Fibroblast of gingiva (primary cell): ENCODE data around the gene ANXA4.
"Not testable (repeated sequence)": the region's sequence is repeated elsewhere in the genome, so short reads cannot be mapped to it uniquely, and the experiment has no call there.

Experiments used
- DNase-seq: peaks from one replicate; pipeline ENCODE4 v3.0.0-alpha.2; 2011; ENCODE audit warnings: low read depth

ANXA4 gene

DNA sequence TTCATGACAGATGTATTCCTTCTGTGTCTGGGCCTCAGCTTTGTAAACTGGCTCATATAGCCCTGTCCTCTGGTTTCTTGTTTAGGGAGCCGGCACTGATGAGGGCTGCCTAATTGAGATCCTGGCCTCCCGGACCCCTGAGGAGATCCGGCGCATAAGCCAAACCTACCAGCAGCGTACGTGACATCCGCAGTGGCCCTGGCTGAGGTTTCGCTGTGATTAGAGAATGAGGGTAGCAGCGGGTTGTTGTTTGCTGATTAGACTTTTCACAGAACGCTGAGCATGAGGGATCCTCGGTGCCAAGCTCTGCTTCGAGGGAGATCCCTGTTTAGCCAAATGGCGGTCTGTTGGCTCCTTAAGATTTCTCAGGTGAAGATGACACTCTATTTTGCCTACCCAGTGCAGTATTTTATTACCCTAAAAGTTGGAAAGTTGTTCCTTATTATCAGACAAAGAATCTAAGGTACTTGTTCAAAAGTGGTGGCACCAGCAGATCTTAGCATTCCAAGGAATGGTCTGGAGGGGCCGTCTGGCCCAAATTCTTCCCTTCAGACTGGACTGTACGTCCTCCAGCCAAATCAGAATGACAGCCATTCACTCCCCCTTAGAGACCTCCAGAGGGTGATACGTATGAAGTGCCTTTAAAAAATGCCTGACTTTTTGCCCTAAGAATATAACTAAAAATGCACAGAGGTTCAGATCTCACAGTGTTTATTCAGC, 66.0 kb downstream of the ANXA4 start:
- no peak for DNase-seq

DNA sequence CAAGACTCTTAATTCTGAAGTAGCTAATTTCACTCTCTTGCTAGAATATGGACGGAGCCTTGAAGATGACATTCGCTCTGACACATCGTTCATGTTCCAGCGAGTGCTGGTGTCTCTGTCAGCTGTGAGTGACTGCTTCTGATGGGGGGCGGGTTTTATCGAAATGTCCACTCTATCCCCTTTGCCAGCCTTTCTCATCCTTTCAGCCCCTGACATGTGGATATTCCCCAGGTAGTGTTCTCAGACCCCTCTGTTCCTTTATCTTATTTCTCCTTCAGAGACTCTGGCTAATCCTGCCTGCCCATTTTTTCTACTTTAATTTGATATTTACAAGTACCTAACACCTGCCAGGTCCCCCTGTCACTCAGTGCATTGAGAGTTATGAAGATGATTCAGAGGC, 68.6 kb downstream of the ANXA4 start:
- no peak for DNase-seq

DNA sequence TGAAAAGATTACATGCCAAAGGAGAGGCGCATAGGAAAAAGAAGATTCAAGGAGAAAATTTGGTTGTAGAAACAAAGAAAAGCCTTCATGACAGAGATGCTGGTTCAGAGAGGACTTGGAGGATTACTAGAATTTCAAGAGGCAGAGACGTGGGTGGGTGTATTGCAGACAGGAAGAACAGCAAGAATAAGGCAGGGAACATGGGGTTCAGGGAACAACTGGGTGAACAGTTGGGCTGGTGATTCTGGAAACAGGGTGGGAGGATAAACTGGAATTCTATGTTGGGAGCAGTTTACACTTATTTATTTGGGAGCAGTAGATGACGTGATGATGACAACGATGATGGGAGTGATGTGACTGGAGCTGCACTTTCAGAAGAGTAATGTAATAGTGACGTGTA, 69.1 kb downstream of the ANXA4 start:
- DNase-seq, result no peak

DNA sequence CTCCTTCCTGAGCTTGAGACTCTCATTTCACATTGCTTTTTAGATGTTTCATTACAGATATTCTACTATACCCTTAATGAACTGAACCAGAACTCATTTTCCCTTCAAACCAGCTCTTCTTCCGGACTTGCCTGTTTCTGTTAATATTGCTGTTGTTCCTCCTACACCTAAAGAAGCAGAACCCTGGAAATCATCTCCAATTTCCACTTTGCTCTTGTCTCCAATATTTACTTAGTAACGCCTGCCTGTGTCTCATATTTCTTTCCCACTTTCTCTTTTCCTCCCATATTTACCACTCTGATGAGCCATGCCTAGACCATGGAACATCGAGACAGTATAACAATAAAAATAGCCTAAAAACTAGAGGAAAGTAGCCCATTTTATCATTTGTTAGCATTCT, 69.7 kb downstream of the ANXA4 start:
- DNase-seq, result no peak

DNA sequence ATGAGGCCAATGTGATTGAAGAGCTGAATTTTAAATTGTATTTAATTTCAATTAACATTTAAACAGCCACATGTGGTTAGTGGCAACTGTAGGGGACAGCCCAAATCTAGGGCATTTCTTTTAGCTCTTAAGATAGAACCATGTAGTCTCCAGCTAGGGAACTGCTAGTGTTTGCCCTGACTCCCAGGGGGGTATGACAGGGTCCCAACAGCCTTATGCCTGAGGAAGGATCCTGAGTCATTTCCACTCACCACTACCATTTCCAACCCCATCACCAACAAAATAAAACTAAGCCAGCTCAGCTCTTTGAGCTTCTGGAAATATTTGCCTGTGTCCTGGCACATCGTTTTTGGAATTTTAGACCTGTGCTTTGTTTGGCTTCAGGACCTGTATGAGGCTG, 73.8 kb downstream of the ANXA4 start:
- no peak for DNase-seq

DNA sequence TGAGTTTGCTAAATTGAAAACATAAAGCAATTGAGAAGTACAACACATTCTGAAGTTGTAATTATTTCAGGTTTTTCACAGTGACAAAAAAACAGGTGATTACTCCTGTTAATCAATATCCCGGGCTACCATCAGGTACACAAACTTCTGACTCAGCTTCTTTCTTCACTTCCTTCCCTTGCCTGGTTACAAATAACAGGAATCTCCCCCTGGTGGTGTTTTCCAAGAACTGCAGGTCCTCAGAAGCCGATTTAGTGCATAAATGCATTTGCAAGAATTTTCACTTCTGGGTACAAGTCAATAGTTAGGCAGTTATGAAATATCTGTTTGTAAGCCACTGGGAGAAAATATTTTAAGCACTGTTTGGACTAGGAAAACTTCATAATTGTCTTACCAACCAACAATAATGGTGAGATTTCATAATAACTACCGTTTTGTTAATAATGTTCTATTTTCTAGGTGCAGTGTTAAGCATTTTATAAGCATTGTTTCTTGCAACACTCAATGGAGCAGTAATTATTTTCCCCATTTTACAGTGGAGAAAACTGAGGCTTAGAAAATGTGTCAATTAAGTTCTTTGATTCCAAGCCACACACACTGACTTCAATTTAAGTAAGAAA, 75.1 kb downstream of the ANXA4 start:
- DNase-seq, result peak; percentile 80

DNA sequence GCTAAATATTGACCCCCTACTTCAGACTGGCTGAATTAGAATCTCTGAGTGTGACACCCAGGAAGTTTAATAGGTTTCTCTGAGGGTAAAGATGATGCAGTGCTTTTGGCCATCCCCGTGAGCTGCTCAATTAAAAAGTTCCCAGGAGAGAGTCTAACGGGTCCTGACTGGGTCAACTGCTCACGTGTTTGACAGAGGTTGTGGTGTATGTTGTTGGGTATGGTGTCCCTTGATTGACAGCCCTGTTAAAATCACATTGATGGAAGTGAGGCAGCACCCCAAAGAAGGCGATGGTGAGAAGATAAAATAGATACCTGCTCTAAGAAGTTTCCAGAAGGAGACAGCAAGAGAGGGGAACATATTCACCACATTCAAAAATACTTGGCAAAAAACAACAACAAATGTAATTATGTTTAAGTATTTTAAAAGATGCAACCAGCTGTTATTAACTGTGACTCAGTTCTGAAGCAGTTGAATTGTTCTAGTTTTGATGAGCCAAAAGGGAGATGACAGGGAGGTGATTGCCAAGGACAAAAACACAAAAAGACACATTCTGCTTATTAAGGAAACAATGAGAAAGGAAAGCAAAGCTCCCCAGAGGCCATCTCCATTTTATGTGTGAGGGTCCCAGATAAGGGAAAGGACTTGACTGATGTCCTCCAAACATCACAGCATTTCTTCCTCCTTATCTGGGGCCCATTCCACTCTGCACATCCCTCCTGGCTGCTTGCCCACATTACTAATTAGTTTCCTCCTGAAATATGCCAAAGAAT, 76.0 kb downstream of the ANXA4 start:
- no peak for DNase-seq

DNA sequence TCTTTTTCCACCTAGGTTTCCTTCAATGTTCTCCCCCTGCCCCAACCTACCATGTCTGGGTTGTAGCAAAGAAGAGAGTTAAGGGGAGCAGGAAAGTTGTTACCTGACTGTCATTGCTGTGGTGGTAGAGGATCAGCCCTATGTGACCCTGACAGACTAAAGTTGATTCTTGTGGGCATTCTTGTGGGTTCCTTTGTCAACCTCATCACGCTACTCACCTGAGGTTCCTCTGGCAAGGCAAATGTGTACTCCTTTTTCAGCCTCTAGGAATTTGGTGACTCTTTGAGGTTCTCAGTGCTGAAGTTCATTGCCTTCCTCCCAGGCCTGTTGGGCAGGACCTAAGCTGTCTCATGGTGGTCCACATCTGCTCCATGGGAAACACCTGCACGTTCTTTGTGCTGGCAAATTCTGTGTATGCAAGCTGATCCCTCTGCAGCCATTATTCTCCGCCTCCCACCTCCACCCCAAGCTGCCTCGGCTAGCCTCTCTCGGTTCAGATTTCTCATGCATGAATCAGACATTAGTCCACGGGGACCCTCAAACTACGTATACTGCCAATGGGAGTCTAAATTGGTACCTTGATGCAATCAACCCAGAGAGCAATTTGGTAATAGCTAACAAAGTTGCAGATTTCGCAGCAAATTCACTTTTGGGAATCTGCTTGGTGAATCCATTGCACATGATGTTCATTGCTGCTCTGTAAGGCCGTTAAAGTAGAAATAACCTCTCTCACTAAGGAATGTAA, 86.0 kb downstream of the ANXA4 start:
- DNase-seq, result peak; percentile 43

DNA sequence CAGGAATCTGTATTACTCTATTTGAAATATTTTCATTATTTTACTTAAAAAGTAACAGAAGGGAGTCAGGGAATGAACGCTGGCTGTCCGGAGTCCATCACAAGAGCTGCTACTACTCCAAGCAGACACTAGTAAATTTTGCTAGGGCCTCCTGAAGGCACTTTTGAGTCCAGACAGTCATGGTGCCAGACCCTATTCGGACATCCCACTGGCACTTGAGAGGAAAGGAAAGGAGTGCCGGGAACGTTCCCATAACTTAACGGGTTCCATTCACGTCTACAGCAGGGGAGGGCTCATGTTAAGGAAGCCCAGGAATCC, 87.0 kb downstream of the ANXA4 start:
- DNase-seq, result no peak

DNA sequence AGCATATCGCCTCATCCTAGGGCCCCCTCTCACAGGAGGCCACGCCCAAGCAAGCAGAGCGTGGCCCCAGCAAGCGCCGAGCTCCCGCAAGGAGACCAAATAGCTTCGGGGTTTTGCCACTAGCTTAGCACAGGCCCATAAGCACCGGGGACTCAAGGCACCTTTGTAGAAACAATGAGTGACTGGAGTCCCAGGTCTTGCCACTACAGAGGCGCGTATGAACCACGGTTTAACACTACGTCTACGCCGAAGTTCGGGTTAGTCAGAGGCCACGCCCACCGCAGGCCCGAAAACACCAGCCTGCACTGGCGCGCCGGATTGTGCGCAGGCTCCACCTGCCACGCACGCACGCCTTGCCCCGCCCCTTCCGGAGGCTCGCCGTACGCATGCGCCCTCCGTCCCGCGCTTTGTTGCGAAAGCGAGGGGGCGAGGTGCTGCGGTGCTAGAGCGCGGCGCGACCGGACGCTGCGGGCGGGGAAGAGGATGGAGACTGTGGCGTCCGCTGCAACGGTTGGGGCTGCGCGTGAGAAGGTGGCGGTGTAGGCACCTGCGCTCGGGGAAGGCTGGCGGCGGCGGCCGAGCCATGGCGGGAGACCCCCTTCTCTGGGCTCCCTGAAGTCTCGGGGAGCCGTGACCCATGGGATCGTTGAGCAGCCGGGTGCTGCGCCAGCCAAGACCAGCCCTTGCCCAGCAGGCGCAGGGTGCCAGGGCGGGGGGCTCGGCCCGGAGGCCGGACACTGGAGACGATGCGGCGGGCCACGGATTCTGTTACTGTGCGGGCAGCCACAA, 87.5 kb downstream of the ANXA4 start, which contains the start of gene GMCL1:
GMCL1 (plus strand) TSS at position 405 of the 789 bp plus-strand sequence; CDS start at position 638, 233 bp downstream.
- DNase-seq, result peak; percentile 94

DNA sequence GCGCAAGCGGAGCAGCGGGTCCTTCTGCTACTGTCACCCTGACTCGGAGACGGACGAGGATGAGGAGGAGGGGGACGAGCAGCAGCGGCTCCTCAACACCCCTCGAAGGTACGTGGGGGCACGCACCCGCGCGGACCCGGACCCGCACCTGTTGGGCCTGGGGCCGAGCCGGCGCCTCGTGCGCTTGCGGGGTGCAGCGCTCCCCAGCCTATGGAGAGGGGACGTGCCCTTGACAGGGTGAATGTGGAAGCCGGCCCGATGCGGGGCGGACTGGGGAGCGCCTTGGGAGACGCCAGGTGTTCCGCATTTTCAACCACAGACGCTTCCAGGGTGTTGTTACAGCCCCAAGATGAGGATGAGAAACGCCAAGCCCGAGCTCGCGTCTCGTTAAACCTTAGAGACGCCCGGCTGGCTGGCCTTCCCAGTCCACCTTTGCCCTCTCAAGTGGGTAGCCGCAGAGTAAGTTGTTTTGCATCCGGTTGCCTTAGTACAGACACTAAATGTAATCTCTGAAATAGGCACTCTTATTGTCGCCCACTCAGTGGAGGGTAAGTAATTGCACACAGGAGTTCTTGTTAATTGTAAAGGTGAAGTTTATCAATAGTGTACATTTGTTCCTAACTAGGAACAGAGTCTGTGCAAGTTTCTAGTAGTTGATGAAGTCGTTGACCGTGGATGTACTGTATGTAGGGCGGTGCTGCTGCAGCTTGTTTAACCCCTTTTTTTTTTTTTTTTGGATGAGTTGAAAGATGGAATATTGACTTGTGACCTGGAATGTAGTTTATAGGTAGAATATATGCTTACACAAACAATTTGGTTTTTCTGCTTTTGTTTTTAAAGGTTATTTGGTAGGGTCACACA, 88.3 kb downstream of the ANXA4 start:
- DNase-seq, result peak; percentile 9

DNA sequence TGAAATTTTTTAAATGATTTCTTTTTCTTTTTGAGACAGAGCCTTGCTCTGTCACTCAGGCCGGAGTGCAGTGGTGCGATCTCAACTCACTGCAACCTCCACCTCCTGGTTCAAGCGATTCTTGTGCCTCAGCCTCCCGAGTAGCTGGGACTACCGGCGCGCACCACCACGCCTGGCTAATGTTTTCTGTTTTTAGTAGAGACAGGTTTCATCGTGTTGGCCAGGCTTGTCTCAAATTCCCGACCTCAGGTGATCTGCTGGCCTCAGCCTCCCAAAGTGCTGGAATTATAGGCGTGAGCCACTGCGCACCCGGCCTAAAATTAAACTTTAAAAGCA, 88.9 kb downstream of the ANXA4 start:
- DNase-seq, result not testable (repeated sequence)

DNA sequence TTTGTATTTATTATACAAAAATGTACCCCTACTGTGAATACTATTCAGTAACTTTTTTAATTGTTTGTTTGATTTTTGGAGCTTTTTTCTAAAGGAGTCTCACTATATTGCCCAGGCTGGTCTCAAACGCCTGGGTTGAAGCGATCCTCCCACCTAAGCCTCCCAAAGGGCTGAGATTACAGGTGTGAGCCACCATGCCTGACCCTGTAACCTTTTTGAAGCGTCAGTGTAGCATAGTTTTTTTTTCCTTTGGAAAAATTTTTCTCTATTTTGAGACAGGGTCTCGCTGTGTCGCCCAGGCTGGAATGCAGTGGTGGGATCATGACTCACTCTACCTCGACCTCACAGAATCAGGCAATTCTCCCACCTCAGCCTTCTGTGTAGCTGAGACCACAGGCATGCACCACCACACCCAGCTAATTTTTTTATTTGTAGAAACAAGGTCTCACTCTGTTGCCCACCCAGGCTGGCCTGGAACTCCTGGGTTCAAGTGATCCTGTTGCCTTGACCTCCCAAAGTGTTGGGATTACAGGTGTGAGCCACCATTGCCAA, 89.5 kb downstream of the ANXA4 start:
- no peak for DNase-seq

DNA sequence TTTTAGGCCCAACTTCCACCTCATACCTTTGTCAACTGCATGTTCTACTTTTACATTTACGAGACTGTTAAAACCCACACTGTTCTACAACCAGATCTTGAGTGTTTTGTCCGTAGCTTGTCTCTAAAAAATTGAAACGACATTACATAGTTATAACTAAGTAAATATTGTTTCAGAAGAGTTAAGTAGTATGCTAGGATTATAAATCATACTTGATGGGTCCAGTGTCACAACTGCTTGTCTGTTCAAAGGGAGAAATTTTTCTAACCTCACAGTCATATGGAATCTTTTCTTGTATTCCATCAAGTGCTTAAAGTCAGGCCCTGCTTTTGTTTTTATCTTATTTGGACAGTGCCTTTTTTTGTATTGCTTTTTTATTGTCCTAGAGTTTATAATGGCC, 91.8 kb downstream of the ANXA4 start:
- DNase-seq, result no peak

DNA sequence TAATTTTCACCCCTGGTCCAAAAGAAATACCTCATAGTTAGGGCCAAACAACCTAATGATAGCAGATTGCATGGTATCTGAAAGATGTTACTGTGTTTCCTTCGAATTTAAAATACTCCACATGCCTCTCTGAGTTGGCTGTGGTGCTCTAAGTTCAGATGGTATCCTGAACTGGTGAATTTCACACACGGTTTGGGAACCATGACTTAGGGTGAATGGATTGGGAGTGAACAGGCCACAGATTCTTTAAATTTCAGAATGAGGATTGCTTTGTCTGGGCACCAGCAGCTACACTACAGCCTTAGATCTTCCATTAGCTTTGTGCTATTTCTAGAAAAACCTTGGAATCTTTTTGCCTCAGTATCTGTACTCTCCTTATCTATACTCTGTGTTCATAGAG, 93.7 kb downstream of the ANXA4 start:
- no peak for DNase-seq

DNA sequence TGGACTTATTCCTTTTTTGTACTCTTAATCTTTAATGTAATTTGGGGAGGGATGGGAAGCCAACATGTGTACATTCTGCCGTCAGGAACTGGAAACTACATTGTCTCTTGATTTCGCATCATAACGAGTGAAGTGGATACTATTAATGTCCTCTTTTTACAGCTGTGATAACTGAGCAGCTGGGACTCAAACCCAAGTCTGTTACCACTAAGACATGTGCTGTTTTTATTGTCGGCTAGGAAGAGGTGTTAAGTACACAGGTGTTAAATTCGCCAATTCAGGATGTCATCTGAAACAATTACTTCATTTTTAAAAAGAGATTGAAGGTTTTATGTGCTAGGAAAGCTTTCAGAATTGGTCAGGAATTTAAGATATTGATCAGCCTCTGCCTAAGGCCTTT, 94.4 kb downstream of the ANXA4 start:
- DNase-seq, result no peak

DNA sequence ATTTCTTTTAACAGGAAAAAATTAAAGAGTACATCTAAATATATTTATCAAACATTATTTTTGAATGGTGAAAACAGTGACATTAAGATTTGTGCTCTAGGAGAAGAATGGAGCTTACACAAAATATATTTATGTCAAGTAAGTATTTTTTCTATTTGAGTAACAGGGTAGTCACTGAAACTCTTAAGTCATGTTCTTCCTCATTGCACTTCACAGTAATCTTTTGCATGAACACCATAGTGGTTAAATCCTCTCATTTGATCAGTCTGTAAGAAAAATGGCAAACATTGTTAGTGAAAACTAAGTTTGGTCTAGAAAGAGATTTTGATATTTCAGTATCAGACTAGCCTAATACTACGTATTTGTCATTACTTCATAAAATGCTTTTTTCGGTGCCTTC, 95.6 kb downstream of the ANXA4 start:
- DNase-seq, result no peak

DNA sequence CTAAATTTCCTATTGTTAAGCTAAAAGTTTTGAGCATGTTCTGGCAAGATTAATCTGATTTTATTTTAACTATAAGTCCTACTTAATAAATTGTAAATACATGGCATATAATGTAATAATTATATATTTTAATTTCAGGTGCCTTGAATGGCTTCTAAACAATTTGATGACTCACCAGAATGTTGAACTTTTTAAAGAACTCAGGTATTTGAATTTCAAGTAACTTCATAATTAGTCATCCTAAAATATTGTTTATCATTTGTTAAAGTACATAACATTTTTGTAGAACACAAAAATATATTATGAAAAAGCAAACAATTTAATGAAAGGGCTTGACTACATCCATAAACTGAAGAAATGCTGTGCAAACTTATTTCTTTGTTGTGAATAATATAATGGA, 102.1 kb downstream of the ANXA4 start:
- no peak for DNase-seq

DNA sequence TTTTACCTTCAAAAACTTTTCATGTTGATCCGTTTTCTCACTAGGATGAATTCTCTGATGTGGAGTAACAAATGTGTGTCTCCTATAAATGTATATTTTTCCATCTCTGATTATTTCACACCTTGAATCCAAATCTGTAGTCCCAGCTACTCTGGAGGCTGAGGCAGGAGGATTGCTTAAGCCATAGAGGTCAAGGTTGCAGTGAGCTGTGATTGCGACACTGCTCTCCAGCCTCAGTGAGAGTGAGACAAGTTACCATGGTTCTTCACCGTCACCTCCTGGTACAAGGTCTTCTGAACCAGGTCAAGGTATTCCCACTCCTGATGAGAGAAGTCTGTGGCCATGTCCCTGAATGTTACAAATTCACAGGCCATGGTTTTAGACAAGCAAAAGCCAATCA, 102.6 kb downstream of the ANXA4 start:
- DNase-seq, result no peak

DNA sequence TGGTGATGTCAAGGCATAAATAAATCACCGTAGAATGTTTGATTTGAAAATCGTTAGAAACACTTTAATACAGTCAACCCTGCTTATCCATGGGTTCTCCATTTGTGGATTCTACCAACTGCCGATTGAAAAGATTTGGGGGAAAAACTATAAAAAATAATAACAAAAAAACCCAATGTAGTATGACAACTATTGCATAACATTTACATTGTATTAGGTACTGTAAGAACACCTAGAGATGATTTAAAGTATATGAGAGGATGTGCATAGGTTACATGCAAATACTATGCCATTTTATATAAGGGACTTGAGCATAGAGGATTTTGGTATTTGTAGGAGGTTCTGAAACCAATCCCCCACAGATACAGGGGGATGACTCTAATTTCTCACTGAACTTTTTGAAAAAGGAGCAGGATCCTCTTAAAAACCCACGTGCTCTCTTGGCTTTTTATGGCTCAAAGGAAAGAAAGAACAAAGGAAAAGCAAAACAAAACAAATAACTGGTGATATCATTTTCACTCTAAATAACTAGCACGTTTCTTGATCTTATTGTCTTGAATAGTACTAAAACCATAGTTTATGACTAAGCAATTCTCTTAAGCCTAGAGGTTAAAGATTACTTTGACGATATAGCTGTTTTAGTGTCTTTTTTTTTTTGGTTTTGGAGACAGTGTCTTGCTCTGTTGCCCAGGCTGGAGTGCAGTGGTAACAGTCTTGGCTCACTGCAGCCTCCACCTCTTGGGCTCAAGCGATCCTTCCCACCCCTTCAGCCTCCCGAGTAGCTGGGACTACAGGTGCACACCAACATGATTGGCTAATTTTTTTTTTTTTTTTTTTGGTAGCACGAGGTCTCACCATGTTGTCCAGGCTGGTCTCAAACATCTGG, 104.5 kb downstream of the ANXA4 start:
- DNase-seq, result no peak
